ENCODE measurements around the gene CARD10. TPM values are rescaled to one million over a fixed set of nuclear protein-coding genes. Genes with fewer than 3 reads are reported as not detected.

The CARD10 gene
- total RNA-seq, 1 experiment from 2014 or later = 0.26 TPM

DNA sequence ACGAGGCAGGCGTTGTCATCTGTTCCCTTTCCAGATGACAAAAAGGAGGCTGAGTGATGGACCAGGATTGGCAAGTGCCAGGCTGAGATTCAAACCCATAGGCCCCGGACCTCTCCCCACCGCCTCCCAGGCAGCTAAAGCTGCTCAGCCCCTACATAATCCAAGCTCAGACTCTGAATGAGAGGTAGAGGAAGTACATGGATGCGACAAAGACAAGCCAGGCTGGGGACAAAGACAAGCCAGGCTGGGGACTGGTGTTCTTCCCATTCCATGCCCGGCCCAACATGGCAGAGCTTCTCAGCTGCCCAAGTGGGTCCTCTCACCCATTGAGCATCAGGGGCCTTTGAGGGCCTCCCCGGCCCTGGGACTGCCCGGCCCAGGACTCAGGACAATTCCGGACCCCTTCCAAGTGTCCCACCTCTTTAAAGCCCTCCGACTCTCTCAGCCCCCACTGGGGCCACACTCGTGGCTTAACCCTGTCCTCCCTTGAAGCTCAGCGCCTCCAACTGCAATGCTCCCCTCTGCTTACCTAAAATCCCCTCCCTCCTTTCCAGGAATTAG is 37.8 kb downstream of the CARD10 start:
- peaks cover 2% of the 10 kb centered on the region for H3K4me1 ChIP-seq (ENCODE audit: insufficient read depth, low read length, poor library complexity, severe bottlenecking)
- ChIA-PET CTCF (no interaction called here), POLR2A (ENCODE audit: low non-redundant PET) (no interaction called here)
- no peak overlapping the region for H3K4me3 ChIP-seq (ENCODE audit: low read depth, low read length, poor library complexity, severe bottlenecking)
- BruUV-seq (replicated peaks) = no TSS peak
- no peaks in the 10 kb centered on the region for H3K9me3 ChIP-seq (ENCODE audit: low read depth, low read length, poor library complexity, severe bottlenecking)
- DNase-seq (ENCODE audit: low spot score) = no peak
- intact Hi-C loops (cut with micrococcal nuclease; ENCODE audit: unreplicated experiment) = no loop called here
- TF ChIP-seq, protein P1, sequence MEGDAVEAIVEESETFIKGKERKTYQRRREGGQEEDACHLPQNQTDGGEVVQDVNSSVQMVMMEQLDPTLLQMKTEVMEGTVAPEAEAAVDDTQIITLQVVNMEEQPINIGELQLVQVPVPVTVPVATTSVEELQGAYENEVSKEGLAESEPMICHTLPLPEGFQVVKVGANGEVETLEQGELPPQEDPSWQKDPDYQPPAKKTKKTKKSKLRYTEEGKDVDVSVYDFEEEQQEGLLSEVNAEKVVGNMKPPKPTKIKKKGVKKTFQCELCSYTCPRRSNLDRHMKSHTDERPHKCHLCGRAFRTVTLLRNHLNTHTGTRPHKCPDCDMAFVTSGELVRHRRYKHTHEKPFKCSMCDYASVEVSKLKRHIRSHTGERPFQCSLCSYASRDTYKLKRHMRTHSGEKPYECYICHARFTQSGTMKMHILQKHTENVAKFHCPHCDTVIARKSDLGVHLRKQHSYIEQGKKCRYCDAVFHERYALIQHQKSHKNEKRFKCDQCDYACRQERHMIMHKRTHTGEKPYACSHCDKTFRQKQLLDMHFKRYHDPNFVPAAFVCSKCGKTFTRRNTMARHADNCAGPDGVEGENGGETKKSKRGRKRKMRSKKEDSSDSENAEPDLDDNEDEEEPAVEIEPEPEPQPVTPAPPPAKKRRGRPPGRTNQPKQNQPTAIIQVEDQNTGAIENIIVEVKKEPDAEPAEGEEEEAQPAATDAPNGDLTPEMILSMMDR (conservative IDR thresholded peaks at IDR 0.05; ENCODE audit: low read depth, low read length) = no peak
- TF ChIP-seq EZH2 (IDR thresholded peaks at IDR 0.05; ENCODE audit: borderline replicate concordance, low read depth, low read length, poor library complexity, severe bottlenecking) = no peak
- no peaks in the 10 kb centered on the region for H3K27me3 ChIP-seq (replicated peaks; ENCODE audit: insufficient read depth, low read depth, low read length, poor library complexity)
- H3K27ac ChIP-seq (ENCODE audit: low read depth, low read length, poor library complexity, severe bottlenecking) = no peak overlapping the region
- H3K36me3 ChIP-seq (ENCODE audit: insufficient read depth, low read length, poor library complexity, severe bottlenecking) = no peaks in the 10 kb centered on the region

DNA sequence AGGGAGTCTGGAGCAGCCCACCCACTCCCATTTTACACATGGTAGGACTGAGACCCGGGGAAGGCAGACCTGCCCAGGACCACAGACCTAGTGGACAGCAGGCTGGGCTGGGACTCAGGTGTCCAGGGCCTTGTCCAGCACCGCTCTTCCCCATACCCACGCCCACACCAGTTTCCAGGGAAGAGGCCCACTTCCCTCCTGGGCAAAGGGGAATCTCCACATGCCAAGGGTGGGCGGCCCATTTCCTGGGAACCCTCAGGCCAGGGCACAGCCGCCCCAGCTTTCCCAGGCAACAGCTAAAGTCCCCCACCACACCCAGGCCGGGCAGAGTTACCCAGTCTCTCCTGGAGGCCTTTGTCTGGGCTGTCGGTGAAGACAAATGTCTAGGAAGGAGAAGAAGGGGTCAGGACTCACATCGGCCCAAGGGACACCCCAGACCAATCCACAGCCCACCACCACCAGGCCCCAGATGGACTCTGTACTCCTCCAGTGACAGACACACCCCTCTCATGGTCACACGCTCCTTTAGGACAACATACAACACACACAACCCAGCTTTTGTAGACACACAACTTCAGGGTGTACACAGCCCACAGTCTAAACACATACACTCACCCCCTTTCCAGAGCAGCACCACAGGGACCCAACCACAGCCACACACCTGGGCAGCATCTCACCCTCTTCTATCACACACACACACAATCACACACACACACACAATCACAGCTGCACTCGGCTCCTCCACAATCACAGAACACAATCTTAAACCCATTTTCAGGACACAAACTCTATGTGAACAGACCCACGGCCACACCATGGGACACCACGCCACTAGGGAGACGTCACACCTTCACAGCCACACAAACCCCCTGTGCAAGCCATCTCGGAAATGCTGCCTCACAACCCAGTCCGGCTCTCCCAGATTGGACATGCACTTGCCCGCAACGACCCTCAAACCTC is 38.5 kb downstream of the CARD10 start:
- TF ChIP-seq, protein P1 (conservative IDR thresholded peaks at IDR 0.05; ENCODE audit: low read depth, low read length) = no peak
- no peak for TF ChIP-seq EZH2 (IDR thresholded peaks at IDR 0.05; ENCODE audit: borderline replicate concordance, low read depth, low read length, poor library complexity, severe bottlenecking)
- Histone ChIP-seq H3K4me3 (ENCODE audit: low read depth, low read length, poor library complexity, severe bottlenecking) (no peak overlapping the region), H3K27me3 (replicated peaks; ENCODE audit: insufficient read depth, low read depth, low read length, poor library complexity) (no peaks in the 10 kb centered on the region), H3K9me3 (ENCODE audit: low read depth, low read length, poor library complexity, severe bottlenecking) (no peaks in the 10 kb centered on the region), H3K4me1 (ENCODE audit: insufficient read depth, low read length, poor library complexity, severe bottlenecking) (no peaks in the 10 kb centered on the region), H3K27ac (ENCODE audit: low read depth, low read length, poor library complexity, severe bottlenecking) (no peak overlapping the region), H3K36me3 (ENCODE audit: insufficient read depth, low read length, poor library complexity, severe bottlenecking) (no peaks in the 10 kb centered on the region)
- CTCF ChIA-PET = no interaction called here
- BruUV-seq (replicated peaks) = no TSS peak
- intact Hi-C loops (cut with micrococcal nuclease; ENCODE audit: unreplicated experiment) = no loop called here
- POLR2A ChIA-PET (ENCODE audit: low non-redundant PET) = no interaction called here
- DNase-seq (ENCODE audit: low spot score) = no peak

DNA sequence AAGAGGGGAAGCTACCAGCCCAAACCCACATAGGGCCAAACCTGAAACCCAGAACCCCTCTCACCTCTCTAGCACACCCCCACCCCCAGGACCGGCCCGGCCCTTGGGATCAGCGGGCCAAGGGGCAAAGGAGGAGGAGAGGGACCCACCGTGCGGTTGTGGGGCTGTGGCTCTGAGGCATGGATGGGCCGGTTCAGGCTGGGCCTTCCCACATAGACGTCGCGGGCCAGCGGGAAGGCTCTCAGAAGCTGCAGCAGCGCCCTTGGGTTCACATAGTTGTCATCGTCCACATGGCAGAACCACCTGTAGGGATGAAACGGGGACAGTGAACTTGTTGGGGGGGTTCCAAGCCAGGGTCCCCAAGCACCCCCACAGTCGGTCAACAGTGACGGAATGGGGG is 40.0 kb downstream of the CARD10 start:
- DNase-seq (ENCODE audit: low spot score) = no peak
- Histone ChIP-seq H3K36me3 (ENCODE audit: insufficient read depth, low read length, poor library complexity, severe bottlenecking) (no peaks in the 10 kb centered on the region), H3K27ac (ENCODE audit: low read depth, low read length, poor library complexity, severe bottlenecking) (no peak overlapping the region), H3K9me3 (ENCODE audit: low read depth, low read length, poor library complexity, severe bottlenecking) (no peaks in the 10 kb centered on the region), H3K4me3 (ENCODE audit: low read depth, low read length, poor library complexity, severe bottlenecking) (no peak overlapping the region), H3K27me3 (replicated peaks; ENCODE audit: insufficient read depth, low read depth, low read length, poor library complexity) (no peaks in the 10 kb centered on the region), H3K4me1 (ENCODE audit: insufficient read depth, low read length, poor library complexity, severe bottlenecking) (no peaks in the 10 kb centered on the region)
- intact Hi-C loops (cut with micrococcal nuclease; ENCODE audit: unreplicated experiment) = no loop called here
- no peak for TF ChIP-seq EZH2 (IDR thresholded peaks at IDR 0.05; ENCODE audit: borderline replicate concordance, low read depth, low read length, poor library complexity, severe bottlenecking)
- TF ChIP-seq, protein P1 (conservative IDR thresholded peaks at IDR 0.05; ENCODE audit: low read depth, low read length) = no peak
- BruUV-seq (replicated peaks) = no TSS peak
- ChIA-PET CTCF (no interaction called here), POLR2A (ENCODE audit: low non-redundant PET) (no interaction called here)

Data from A673 (cell line).